8988T (cell line): ENCODE results near the gene BEGAIN.

ENCODE experiments used
- DNase-seq: peaks from one replicate; pipeline ENCODE4 v3.0.0; 2011

Gene BEGAIN

DNA sequence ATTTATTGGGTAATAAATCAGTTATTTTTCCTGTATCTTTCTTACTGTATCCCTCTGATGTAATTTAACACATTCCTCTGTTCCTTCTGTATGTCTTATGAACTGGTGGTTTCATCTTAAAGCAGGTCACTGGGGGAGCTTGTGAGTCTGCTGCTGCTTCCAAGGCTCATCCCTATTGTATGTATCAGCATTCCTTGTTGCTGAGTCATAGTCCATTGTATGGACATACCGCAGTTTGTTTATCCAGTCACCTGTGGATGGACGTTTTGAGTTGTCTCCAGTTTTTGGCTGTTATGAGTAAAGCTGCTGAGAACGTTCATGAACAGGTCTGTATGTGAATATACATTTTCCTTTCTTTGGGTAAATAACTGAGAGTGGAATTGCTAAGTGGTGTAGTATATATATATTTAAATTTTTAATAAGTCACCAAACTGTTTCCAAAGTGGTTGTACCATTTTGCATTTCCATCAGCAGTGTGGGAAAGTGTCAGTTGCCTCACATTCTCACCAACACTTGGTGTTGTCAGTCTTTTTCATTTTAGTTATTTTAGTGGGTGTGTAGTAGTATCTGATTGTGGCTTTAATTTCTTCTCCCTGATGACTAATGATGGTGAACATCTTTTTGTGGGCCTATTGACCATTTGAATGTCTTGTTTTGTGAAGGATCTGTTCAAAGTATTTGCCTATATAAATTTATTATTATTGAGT is 82.7 kb downstream of the BEGAIN start:
- no peak for DNase-seq

GRCh38 chr14:100503251-100503650 is 84.0 kb downstream of the BEGAIN start:
- DNase-seq = no peak

DNA sequence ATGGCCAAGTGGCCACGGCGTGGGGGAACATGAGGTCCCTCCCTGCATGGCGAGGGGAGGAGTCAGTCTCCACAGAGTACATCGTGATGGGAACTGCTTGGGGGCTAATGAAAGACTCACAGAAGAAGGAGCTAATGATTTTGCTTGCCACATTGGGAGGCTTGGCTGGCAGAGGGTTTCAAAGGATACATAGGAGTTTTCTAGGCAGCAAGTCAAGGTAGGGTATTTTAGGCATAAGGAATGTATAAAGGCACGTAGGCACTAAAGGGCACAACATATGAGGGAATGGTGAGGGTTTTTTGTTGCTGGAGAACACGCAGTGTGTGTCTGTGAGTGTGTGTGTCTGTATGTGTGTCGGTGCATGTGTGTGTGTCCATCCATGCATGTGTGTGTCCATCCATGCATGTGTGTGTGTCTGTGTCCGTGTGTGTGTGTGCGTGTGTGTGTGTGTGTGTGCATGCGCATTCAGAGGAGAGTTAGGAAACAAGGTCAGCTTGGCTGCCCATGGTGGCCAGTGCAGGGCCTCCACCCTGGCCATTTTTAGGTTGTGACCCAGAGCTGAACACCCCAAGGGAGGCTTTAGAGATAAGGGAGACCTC is 84.5 kb downstream of the BEGAIN start:
- DNase-seq = no peak

- no peak for DNase-seq
These were observed 87.1 kb downstream of the BEGAIN start for GRCh38 chr14:100500128-100500527.

DNA sequence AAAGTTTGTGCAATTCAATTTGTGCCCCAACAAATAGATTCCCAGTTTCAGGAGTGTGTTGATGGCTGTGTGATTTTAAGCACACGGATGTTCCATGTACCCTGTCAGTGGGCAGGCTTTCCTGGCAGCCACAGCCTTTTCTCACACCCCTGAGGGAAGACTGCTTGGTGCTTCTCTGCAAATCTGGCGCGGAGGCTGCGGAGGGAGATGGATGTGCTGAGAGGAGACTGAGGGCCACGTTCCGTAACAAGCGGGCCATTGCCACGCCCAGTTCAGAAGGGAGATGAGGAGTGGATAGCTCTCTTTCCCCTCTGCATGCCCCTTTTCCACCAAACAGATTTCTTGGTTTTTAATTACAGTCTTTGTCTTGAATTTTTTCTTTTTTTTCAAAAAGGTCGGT is 89.1 kb downstream of the BEGAIN start:
- DNase-seq = no peak

- no peak for DNase-seq
These were observed 91.3 kb downstream of the BEGAIN start for GRCh38 chr14:100495917-100496316.

DNA sequence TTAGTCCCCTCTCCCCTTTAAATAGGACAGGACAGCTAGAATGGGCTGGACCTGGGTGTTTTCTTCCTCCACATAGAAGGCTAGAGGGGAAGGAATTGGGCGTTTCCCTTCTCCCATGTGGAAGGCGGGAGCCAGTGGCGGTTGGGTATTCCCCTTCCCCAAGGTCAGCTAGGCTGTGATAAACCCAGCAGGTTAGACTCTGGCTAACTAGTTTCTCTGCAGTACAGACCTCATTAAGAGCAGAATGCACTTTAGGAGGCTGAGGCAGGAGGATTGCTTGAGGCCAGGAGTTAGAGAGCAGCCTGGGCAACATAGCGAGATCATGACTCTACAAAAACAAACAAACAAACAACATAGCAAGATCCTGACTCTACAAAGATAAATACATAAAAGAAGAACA is 92.6 kb downstream of the BEGAIN start:
- DNase-seq = no peak

- no peak for DNase-seq
These were observed 97.0 kb downstream of the BEGAIN start for GRCh38 chr14:100490252-100490651.

DNA sequence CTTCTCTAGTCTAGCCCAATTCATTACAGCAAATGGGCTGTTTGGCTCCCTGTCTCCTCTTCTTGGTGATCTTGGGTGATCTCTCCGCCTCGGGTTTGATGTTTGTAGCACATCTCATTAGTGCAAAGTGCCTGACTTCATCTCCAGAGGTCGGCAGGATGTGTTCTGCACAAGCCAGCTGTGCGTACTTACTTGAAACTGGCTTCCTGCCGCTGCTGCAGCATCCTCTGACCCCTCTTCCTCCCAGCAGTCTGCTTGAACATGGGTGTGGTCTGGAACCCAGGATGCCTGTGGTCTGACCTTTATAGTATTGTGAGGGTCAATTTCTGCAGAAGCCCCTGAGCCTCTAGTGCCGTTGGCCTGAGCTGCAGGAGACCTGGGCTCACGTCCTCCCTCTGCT is 99.2 kb downstream of the BEGAIN start:
- no peak for DNase-seq

GRCh38 chr14:100487304-100487703 is 99.9 kb downstream of the BEGAIN start:
- DNase-seq = no peak
